ENCODE data around the gene MEAK7.

The MEAK7 gene

GRCh38 chr16:84513123-84513522, 8.7 kb upstream of the MEAK7 start:
- H3K4me3 ChIP-seq (ENCODE audit: low read depth, low read length) = no peak overlapping the region
- no peak for DNase-seq (ENCODE audit: low read depth)
- TF ChIP-seq CTCF (IDR thresholded peaks at IDR 0.05; ENCODE audit: insufficient read depth, low read depth, low read length, missing control alignments) = no peak

GRCh38 chr16:84511831-84512230, 7.4 kb upstream of the MEAK7 start:
- DNase-seq (ENCODE audit: low read depth) = no peak
- TF ChIP-seq CTCF (IDR thresholded peaks at IDR 0.05; ENCODE audit: insufficient read depth, low read depth, low read length, missing control alignments) = no peak
- H3K4me3 ChIP-seq (ENCODE audit: low read depth, low read length) = no peak overlapping the region

- H3K4me3 ChIP-seq (ENCODE audit: low read depth, low read length) = no peak overlapping the region
- TF ChIP-seq CTCF (IDR thresholded peaks at IDR 0.05; ENCODE audit: insufficient read depth, low read depth, low read length, missing control alignments) = peak; percentile 86
- DNase-seq (ENCODE audit: low read depth) = peak; percentile 90
These were observed 6.8 kb upstream of the MEAK7 start for GRCh38 chr16:84511180-84511800.

GRCh38 chr16:84509032-84509950, 4.8 kb upstream of the MEAK7 start:
- peak; percentile 17 for DNase-seq (ENCODE audit: low read depth)
- no peak for TF ChIP-seq CTCF (IDR thresholded peaks at IDR 0.05; ENCODE audit: insufficient read depth, low read depth, low read length, missing control alignments)
- no peak overlapping the region for H3K4me3 ChIP-seq (ENCODE audit: low read depth, low read length)

GRCh38 chr16:84508502-84508901, 4.0 kb upstream of the MEAK7 start:
- H3K4me3 ChIP-seq (ENCODE audit: low read depth, low read length) = no peak overlapping the region
- peak; percentile 35 for DNase-seq (ENCODE audit: low read depth)
- TF ChIP-seq CTCF (IDR thresholded peaks at IDR 0.05; ENCODE audit: insufficient read depth, low read depth, low read length, missing control alignments) = no peak

- TF ChIP-seq CTCF (IDR thresholded peaks at IDR 0.05; ENCODE audit: insufficient read depth, low read depth, low read length, missing control alignments) = no peak
- DNase-seq (ENCODE audit: low read depth) = peak; percentile 88
These were observed 2.8 kb upstream of the MEAK7 start for GRCh38 chr16:84507011-84507982.

More at GRCh38 chr16:84507011-84507982, 2.8 kb upstream of the MEAK7 start:
- peak overlapping the region; percentile 46 for H3K4me3 ChIP-seq (ENCODE audit: low read depth, low read length)

Measured in GM12865 (cell line).